Mammary epithelial cell (primary cell): ENCODE results near the gene CCL25.

Experiments used
- EZH2 ChIP-seq: IDR thresholded peaks from 2 replicates; pipeline ENCODE4 v1.6.1; 2012; ENCODE audit warnings: low read length, inconsistent platforms, borderline replicate concordance
- TF ChIP-seq, protein P1 (sequence below), 2 donors: IDR thresholded peaks in 1 of 2; conservative IDR thresholded peaks in 1 of 2; 2 replicates each; pipeline ENCODE4 v1.5.1; 2011 to 2012; ENCODE audit warnings: inconsistent platforms in 2 of 2, low read length in 2 of 2, mild to moderate bottlenecking in 2 of 2, control low read depth in 1 of 2, low read depth in 1 of 2; ENCODE audit not compliant: insufficient read depth in 1 of 2; ENCODE audit errors: extremely low read depth in 1 of 2

GRCh38 chr19:8057545-8058270 lies 5.1 kb downstream of the CCL25 start:
- TF ChIP-seq, protein P1, sequence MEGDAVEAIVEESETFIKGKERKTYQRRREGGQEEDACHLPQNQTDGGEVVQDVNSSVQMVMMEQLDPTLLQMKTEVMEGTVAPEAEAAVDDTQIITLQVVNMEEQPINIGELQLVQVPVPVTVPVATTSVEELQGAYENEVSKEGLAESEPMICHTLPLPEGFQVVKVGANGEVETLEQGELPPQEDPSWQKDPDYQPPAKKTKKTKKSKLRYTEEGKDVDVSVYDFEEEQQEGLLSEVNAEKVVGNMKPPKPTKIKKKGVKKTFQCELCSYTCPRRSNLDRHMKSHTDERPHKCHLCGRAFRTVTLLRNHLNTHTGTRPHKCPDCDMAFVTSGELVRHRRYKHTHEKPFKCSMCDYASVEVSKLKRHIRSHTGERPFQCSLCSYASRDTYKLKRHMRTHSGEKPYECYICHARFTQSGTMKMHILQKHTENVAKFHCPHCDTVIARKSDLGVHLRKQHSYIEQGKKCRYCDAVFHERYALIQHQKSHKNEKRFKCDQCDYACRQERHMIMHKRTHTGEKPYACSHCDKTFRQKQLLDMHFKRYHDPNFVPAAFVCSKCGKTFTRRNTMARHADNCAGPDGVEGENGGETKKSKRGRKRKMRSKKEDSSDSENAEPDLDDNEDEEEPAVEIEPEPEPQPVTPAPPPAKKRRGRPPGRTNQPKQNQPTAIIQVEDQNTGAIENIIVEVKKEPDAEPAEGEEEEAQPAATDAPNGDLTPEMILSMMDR (conservative IDR thresholded peaks at IDR 0.05 in 1 of 2, IDR thresholded peaks at IDR 0.05 in 1 of 2; ENCODE audit: extremely low read depth in 1 of 2, insufficient read depth in 1 of 2, low read depth in 1 of 2, low read length in 2 of 2) = no peak
- no peak for TF ChIP-seq EZH2
